GM12892 (cell line): Measurements from ENCODE around the gene CKAP2. TPM values are rescaled to one million over a fixed set of nuclear protein-coding genes. Genes with fewer than 3 reads are reported as not detected.
"Not testable (repeated sequence)": the region's sequence is repeated elsewhere in the genome, so short reads cannot be mapped to it uniquely, and the experiment has no call there.

Source experiments
- DNase-seq: peaks from one replicate; pipeline ENCODE4 v3.0.0; 2011; ENCODE audit not compliant: insufficient read length
- FAIRE-seq: peaks from 2 replicates; lab custom pipeline; 2011; peaks lifted over from hg19 to GRCh38; lab: Jason Lieb, UNC
- POLR2A ChIP-seq: IDR thresholded peaks from 2 replicates; pipeline ENCODE4 v1.6.1; 2011; ENCODE audit warnings: low read depth, low read length, control low read depth
- POLR2AphosphoS5 ChIP-seq: IDR thresholded peaks from 2 replicates; pipeline ENCODE4 v1.6.1; 2011; ENCODE audit warnings: low read depth, low read length, control low read depth
- TAF1 ChIP-seq: IDR thresholded peaks from 2 replicates; pipeline ENCODE4 v1.6.1; 2011; ENCODE audit warnings: low read depth, mild to moderate bottlenecking, control low read depth, low read length, borderline replicate concordance
- polyA plus RNA-seq: library from polyadenylated mRNA; unstranded; fragments of >200 nt; gene quantifications from one replicate; pipeline ENCODE4 v1.2.1, GENCODE V29; 2012; ENCODE audit warnings: missing spikeins, inconsistent platforms; ENCODE audit not compliant: missing spikeins

Gene CKAP2, protein sequence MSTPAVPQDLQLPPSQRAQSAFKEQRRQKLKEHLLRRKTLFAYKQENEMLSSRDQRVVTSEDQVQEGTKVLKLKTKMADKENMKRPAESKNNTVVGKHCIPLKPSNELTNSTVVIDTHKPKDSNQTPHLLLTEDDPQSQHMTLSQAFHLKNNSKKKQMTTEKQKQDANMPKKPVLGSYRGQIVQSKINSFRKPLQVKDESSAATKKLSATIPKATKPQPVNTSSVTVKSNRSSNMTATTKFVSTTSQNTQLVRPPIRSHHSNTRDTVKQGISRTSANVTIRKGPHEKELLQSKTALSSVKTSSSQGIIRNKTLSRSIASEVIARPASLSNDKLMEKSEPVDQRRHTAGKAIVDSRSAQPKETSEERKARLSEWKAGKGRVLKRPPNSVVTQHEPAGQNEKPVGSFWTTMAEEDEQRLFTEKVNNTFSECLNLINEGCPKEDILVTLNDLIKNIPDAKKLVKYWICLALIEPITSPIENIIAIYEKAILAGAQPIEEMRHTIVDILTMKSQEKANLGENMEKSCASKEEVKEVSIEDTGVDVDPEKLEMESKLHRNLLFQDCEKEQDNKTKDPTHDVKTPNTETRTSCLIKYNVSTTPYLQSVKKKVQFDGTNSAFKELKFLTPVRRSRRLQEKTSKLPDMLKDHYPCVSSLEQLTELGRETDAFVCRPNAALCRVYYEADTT
- polyA plus RNA-seq, result 29.7 TPM

DNA sequence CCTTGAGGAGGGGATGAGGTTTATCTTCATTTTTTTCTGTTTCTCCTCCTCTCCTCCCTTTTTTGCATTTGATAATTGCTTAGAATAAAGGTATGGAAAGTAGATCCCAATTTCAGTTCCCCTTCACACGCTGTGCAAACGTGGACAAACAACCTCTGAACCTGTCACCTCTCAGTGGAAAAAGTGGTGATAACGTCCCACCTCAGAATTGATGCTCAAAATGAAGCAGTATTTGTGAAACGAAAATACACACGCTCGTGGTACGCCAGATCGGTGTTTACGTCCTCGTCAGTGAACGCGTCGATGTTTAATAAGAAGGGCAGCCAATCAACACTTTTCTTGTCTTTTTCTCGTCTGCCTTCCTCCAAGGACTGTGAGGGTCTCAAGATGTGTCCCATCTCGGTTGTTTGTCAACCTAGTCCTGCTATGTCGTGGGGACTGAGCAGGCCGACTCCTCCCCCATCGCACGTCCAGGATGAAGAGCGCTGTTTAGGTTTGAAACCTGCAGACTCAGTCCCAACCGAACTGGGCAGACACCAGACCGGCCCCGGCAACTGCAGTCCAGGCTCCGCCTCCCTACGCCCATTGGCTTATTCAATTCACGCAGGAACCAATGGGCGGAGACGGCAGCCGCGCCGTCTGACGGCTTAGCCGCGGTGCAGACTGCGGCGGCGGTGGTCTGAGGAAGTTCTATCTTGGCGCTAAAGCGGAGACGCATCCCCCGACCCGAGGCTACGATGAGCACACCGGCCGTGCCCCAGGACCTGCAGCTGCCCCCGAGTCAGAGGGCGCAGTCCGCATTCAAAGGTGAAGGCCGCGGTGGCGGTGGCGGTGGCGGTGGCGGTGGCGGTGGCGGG is at the start of gene CKAP2:
CKAP2 (plus strand) TSS at position 659 of the 857 bp plus-strand sequence; CDS start at position 738, 79 bp downstream.
- DNase-seq (peak; percentile 77), FAIRE-seq (peak; percentile 93)
- TF ChIP-seq TAF1, result peak; percentile 76
- TF ChIP-seq POLR2A, result peak; percentile 75; the same call in 1 of the 2 replicates
- peak; percentile 76 for TF ChIP-seq POLR2AphosphoS5

GRCh38 chr13:52405767-52406494 is 49.3 kb upstream of the CKAP2 start, which contains the start of gene THSD1:
TSS of gene THSD1 (minus strand) at chr13:52406172. CDS start at chr13:52402600, 3,572 bp downstream.
- DNase-seq, result peak; percentile 28
- TF ChIP-seq POLR2AphosphoS5, result no peak
- TF ChIP-seq POLR2A, result no peak
- TF ChIP-seq TAF1, result no peak
- FAIRE-seq, result no peak

- FAIRE-seq (no peak), DNase-seq (no peak)
- TF ChIP-seq TAF1, result no peak
- no peak for TF ChIP-seq POLR2AphosphoS5
- no peak for TF ChIP-seq POLR2A
These were observed 48.6 kb upstream of the CKAP2 start for GRCh38 chr13:52406629-52407028.

DNA sequence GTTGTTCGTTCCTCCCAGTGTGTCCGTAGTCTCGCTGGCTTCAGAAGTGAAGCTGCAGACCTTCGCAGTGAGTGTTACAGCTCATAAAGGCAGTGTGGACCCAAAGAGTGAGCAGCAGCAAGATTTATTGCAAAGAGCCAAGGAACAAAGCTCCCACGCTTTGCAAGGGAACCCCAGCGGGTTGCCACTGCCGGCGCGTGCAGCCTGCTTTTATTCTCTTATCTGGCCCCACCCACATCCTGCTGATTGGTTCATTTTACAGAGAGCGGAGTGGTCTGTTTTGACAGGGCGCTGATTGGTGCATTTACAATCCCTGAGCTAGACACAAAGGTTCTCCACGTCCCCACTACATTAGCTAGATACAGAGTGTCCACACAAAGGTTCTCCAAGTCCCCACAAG is 47.8 kb upstream of the CKAP2 start:
- DNase-seq, FAIRE-seq: not testable (repeated sequence)

GRCh38 chr13:52408071-52408658 is 47.1 kb upstream of the CKAP2 start:
- not testable (repeated sequence) for DNase-seq, FAIRE-seq

DNA sequence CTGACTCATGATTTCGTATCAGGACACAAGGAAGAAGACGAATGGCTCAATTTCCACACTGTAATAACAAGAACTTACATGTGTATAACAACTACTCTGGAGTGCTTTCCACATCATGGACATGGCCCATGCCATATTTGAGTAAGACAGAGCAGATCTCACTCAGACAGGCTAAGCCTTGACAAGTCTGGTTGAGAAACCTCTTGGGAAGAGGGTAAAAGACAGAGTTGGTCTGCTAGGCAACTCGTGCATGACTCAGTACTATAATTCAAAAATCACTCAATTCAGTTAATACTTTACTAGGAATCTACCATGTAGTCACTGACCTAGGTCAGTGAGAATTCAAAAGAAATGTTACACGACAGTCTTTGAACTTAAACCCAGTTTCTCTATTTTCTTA is 43.6 kb upstream of the CKAP2 start:
- TF ChIP-seq TAF1, result no peak
- TF ChIP-seq POLR2AphosphoS5, result no peak
- TF ChIP-seq POLR2A, result no peak
- DNase-seq (no peak), FAIRE-seq (no peak)

GRCh38 chr13:52412128-52412527 is 43.1 kb upstream of the CKAP2 start:
- TF ChIP-seq POLR2AphosphoS5 (no peak), POLR2A (no peak)
- FAIRE-seq, result no peak
- no peak for DNase-seq

GRCh38 chr13:52414051-52414450 is 41.2 kb upstream of the CKAP2 start:
- DNase-seq, result no peak
- no peak for TF ChIP-seq POLR2A
- no peak for TF ChIP-seq TAF1
- no peak for TF ChIP-seq POLR2AphosphoS5
- FAIRE-seq, result no peak

- no peak for FAIRE-seq
- DNase-seq, result no peak
- TF ChIP-seq TAF1, result no peak
- no peak for TF ChIP-seq POLR2A
- TF ChIP-seq POLR2AphosphoS5, result no peak
These were observed 40.3 kb upstream of the CKAP2 start for GRCh38 chr13:52414963-52415362.

DNA sequence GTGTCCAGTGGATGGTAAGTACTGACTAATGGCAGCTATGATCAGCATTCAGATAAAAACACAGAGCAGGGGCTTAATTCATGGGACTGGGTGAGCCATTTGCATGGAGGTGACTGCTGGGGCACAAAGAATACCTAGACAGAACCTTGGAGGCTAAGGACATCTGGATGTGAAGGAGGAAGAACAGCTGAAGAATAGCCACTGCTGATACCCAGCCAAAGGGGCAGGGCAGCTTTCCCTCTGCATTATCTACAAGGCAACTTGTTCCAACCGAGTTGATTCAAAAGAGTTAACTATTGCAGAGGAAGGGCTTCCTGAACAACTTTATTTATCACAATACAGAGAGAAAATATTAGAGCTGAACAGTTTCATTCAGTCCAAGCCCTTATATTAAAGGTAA is 36.2 kb upstream of the CKAP2 start:
- FAIRE-seq (no peak), DNase-seq (no peak)
- TF ChIP-seq TAF1, result no peak
- no peak for TF ChIP-seq POLR2A
- no peak for TF ChIP-seq POLR2AphosphoS5

DNA sequence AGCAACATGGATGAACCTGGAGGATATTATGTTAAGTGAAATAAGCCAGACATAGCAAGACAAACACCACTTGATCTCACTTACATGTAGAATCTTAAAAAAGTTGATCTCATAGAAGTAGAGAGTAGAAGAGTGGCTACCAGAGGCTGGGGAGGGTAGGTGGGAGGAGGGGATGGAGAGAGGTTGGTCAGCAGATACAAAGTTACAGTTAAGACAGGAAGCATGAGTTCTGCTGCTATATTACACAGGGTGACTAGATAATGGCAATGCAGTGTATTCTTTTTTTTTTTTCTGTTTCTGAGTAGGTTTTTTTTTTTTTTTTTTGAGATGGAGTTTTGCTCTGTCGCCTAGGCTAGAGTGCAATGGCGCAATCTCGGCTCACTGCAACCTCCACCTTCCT is 34.1 kb upstream of the CKAP2 start:
- TF ChIP-seq TAF1 (no peak), POLR2A (no peak), POLR2AphosphoS5 (no peak)
- no peak for FAIRE-seq
- no peak for DNase-seq
